K562 (cell line): ENCODE data around the gene HEPHL1.

Source experiments
- ERF ChIP-seq: fragments of 450-650 bp; formaldehyde crosslinking; IDR thresholded peaks from 2 replicates; pipeline ENCODE4 v1.4.0; 2020; ENCODE audit warnings: mild to moderate bottlenecking, mixed read lengths
- ETV6 ChIP-seq, 3 experiments: fragments of 150-350 bp in 1 of 3; sonication (generic) in 1 of 3; formaldehyde crosslinking in 1 of 3; IDR thresholded peaks; 2 replicates each; pipeline versions ENCODE4 v1.6.1 to v1.8.0; 2014 to 2022; ENCODE audit warnings: borderline replicate concordance in 2 of 3, low read depth in 2 of 3, antibody characterized with exemption in 1 of 3, low read length in 1 of 3, mild to moderate bottlenecking in 1 of 3, missing genetic modification reagents in 1 of 3
- JUND ChIP-seq, 2 experiments: IDR thresholded peaks; 2 replicates in 1 of 2; 3 replicates in 1 of 2; pipeline ENCODE4 v1.6.1; 2011; ENCODE audit warnings: borderline replicate concordance in 2 of 2, low read depth in 2 of 2, low read length in 2 of 2, improper control_type of control experiment in 1 of 2, missing biosample characterization in 1 of 2, missing genetic modification characterization in 1 of 2, missing genetic modification reagents in 1 of 2
- NR3C1 ChIP-seq: sonication (generic); formaldehyde crosslinking; IDR thresholded peaks from 2 replicates; pipeline ENCODE4 v1.8.1; 2022; ENCODE audit warnings: missing genetic modification reagents
- RAD21 ChIP-seq, 2 experiments: fragments of 250-450 bp in 1 of 2; fragments of 450-650 bp in 1 of 2; sonication (Bioruptor Pico) in 1 of 2; formaldehyde crosslinking in 1 of 2; IDR thresholded peaks in 1 of 2; conservative IDR thresholded peaks in 1 of 2; 2 replicates each; pipeline versions ENCODE4 v1.4.0 to v1.8.0; 2020 to 2022; ENCODE audit warnings: mild to moderate bottlenecking in 2 of 2, moderate library complexity in 1 of 2
- SP1 ChIP-seq: sonication (generic); formaldehyde crosslinking; IDR thresholded peaks from 2 replicates; pipeline ENCODE4 v1.8.1; 2022; ENCODE audit warnings: mild to moderate bottlenecking, missing genetic modification reagents
- ZFP36 ChIP-seq: fragments of 150-350 bp; IDR thresholded peaks from 2 replicates; pipeline ENCODE4 v1.6.1; 2018; ENCODE audit warnings: low read length, low read depth; ENCODE audit not compliant: partially characterized antibody

DNA sequence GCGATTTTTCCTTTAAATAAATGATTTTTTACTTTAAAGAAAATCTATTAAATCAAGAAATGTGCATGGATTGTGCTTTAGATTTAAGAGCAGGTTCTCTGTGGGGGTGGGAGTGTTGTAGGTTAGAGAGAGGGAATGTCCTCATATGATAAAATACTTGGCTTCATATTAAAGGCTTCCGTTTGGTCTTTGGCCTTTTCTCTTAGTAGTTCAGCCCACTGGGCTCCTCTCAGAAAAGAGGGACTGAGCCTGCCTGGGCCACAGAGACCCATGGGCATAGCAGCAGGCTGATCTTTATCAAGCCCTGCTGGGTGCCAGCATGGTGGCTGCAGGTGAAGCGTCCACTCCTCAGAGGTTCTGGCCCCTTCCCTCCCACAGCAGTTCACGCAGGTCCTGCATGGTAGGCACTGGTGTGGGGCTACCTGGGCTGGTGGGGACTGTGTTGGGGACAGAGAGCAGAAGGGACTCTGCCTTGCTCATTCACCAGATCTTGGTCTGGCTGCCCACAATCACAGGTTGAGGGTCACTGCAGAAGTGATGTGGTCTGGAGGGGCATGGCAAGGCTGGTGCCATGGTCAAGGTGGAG is 111.8 kb downstream of the HEPHL1 start:
- TF ChIP-seq ETV6 (IDR thresholded peaks at IDR 0.05; ENCODE audit: borderline replicate concordance in 1 of 2, low read depth in 2 of 2, low read length in 1 of 2) (no peak), ETV6 (CRISPR knock-in tag; IDR thresholded peaks at IDR 0.05; ENCODE audit: borderline replicate concordance) (no peak), ERF (no peak), ZFP36 (no peak), JUND (IDR thresholded peaks at IDR 0.05; ENCODE audit: borderline replicate concordance, low read depth, low read length) (no peak), JUND (tag; IDR thresholded peaks at IDR 0.05; ENCODE audit: borderline replicate concordance, low read depth, low read length) (no peak), RAD21 (CRISPR knock-in tag; conservative IDR thresholded peaks at IDR 0.05 in 1 of 2, IDR thresholded peaks at IDR 0.05 in 1 of 2) (no peak), NR3C1 (CRISPR knock-in tag) (no peak), SP1 (CRISPR knock-in tag) (no peak)
